Stomach (tissue), 9 donors: Measurements from ENCODE around the gene CDH26. TPM values are rescaled to one million over a fixed set of nuclear protein-coding genes. Genes with fewer than 3 reads are reported as not detected.

Experiments
- DNase-seq, 2 donors: peaks; one replicate each; pipeline versions ENCODE4 v3.0.0 to v3.0.0-alpha.2; 2013 to 2019
- H3K27ac ChIP-seq, 5 donors: fragments of 200-600 bp in 4 of 5; sonication (generic) in 4 of 5; one replicate each; pipeline ENCODE4 v1.5.1; 2013 to 2019; ENCODE audit warnings: mild to moderate bottlenecking in 1 of 5, moderate library complexity in 1 of 5
- H3K27me3 ChIP-seq, 3 donors: fragments of 200-600 bp; sonication (generic); one replicate each; pipeline ENCODE4 v1.5.1; 2017 to 2019; ENCODE audit warnings: mixed run types in 1 of 3
- H3K36me3 ChIP-seq, 4 donors: fragments of 200-600 bp; sonication (generic); 1 replicate in 3 of 4; 2 replicates in 1 of 4; pipeline ENCODE4 v1.5.1; 2016 to 2019
- H3K4me1 ChIP-seq, 4 donors: fragments of 200-600 bp; sonication (generic); one replicate each; pipeline ENCODE4 v1.5.1; 2016 to 2019
- H3K4me3 ChIP-seq, 4 donors: fragments of 200-600 bp; sonication (generic) in 3 of 4; one replicate each; pipeline ENCODE4 v1.5.1; 2016 to 2019; ENCODE audit warnings: mild to moderate bottlenecking in 1 of 4
- H3K9me3 ChIP-seq, 4 donors: fragments of 200-600 bp; sonication (generic); one replicate each; pipeline ENCODE4 v1.5.1; 2016 to 2019
- EP300 ChIP-seq: sonication (generic); formaldehyde crosslinking; IDR thresholded peaks from one replicate; pipeline ENCODE4 v1.6.1; 2017; ENCODE audit warnings: antibody characterized with exemption
- POLR2A ChIP-seq, 4 donors: fragments of 450-650 bp; IDR thresholded peaks; one replicate each; pipeline ENCODE4 v1.6.1; 2016; ENCODE audit warnings: antibody characterized with exemption in 4 of 4, control low read depth in 2 of 4, mild to moderate bottlenecking in 1 of 4, moderate library complexity in 1 of 4
- POLR2AphosphoS5 ChIP-seq, 3 donors: sonication (generic); formaldehyde crosslinking; IDR thresholded peaks; one replicate each; pipeline ENCODE4 v1.6.1; 2016; ENCODE audit warnings: antibody characterized with exemption in 3 of 3
- WGBS, 5 donors: extraction: QIAGEN DNeasy Blood & Tissue Kit in 3 of 5; methylation state at CpG; one replicate each; pipeline versions ENCODE4 v1.1.5 to v1.1.7; 2013 to 2018; 5-methylcytosine and 5-hydroxymethylcytosine counted together
- intact Hi-C: fragments of 100-400 bp; cut with DNase I; formaldehyde crosslinking; loops from one replicate; pipeline ENCODE4 v1.15.1; 2023; ENCODE audit warnings: low total_unique reads
- polyA plus RNA-seq, 3 donors: library from polyadenylated mRNA; stranded (reverse); fragments of 200-250 nt; gene quantifications; one replicate each; pipeline ENCODE4 v1.2.3, GENCODE V29; 2013
- total RNA-seq, 5 donors: library from RNA; depleted of rRNA; stranded (reverse); fragments of >200 nt; gene quantifications; one replicate each; pipeline versions ENCODE4 v1.1.0 to v1.2.3, GENCODE V29; 2014 to 2016
- TF ChIP-seq, protein P1 (sequence below), 7 experiments: fragments of 450-650 bp in 4 of 7; fragments of 200-600 bp in 3 of 7; sonication (generic) in 3 of 7; IDR thresholded peaks; one replicate each; pipeline ENCODE4 v1.5.1; 2016 to 2019; ENCODE audit warnings: antibody characterized with exemption in 7 of 7, control low read depth in 2 of 7, mild to moderate bottlenecking in 1 of 7
- donor health status: healthy with polysubstance abuse.
- donor health status: Bipolar disorder and iron deficiency.
- donor health status: healthy.

Gene CDH26
- total and polyA plus RNA-seq, 8 donors: 0.25 to 116 (median 5.8) TPM; not detected in 1

DNA sequence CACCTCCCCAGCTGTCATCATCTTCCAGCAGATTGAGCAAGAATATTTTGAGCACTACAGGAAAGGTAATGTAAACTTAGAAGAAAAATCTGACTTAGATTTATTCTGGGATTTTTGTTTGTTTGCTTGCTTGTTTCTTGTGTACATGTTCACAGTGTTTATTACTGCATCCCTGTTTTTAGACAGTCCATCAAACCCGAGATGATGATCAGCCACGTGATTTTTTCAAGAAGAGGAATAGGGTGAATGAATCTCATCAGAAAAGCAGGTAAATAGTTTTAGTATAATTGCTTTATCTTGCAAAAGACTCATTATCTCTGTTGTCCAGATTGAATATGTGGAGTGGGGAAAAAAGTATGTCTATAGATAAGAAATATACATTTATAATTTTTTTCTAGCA is 16.0 kb upstream of the CDH26 start:
- TF ChIP-seq EP300 (no peak), POLR2A (IDR thresholded peaks at IDR 0.05) (no peak), POLR2AphosphoS5 (IDR thresholded peaks at IDR 0.05) (no peak)
- TF ChIP-seq, protein P1, sequence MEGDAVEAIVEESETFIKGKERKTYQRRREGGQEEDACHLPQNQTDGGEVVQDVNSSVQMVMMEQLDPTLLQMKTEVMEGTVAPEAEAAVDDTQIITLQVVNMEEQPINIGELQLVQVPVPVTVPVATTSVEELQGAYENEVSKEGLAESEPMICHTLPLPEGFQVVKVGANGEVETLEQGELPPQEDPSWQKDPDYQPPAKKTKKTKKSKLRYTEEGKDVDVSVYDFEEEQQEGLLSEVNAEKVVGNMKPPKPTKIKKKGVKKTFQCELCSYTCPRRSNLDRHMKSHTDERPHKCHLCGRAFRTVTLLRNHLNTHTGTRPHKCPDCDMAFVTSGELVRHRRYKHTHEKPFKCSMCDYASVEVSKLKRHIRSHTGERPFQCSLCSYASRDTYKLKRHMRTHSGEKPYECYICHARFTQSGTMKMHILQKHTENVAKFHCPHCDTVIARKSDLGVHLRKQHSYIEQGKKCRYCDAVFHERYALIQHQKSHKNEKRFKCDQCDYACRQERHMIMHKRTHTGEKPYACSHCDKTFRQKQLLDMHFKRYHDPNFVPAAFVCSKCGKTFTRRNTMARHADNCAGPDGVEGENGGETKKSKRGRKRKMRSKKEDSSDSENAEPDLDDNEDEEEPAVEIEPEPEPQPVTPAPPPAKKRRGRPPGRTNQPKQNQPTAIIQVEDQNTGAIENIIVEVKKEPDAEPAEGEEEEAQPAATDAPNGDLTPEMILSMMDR (IDR thresholded peaks at IDR 0.05): no peak
- H3K27ac ChIP-seq: peak overlapping the region in 1 of 5 donors; percentile 94
- DNase-seq: no peak
- WGBS, 5 donors: 76 to 86% (median 77%) methylated on average over 2 of the region's 2 CpGs
- H3K36me3 ChIP-seq: peaks cover 13 to 39% (median 32%) of the 10 kb centered on the region in 4 donors
- intact Hi-C loops: no loop called here
- H3K27me3 ChIP-seq: no peaks in the 10 kb centered on the region
- no peaks in the 10 kb centered on the region for H3K9me3 ChIP-seq
- H3K4me1 ChIP-seq: peaks cover 29 to 58% (median 41%) of the 10 kb centered on the region in 4 donors
- H3K4me3 ChIP-seq: no peak overlapping the region

DNA sequence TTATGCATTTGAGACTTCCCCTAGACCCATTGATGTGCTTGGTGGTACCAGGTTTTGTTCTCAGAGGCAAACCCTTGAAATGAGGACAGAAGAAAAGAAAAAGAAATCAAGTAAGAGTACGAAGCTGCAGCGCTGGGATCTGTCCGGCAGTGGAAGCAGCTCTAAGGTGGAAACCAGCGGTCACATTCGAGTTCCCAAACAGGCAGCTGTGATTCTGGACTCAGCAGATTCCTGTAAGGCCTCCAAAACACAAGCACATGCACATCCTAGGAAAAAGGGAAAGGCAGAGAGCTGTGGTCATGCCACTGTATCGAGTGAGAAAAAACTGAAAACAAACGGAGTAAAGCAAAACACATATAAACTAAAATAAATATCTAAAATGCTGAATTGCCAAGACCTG is 13.5 kb upstream of the CDH26 start:
- DNase-seq: no peak
- peaks cover 8 to 61% (median 23%) of the 10 kb centered on the region in 4 donors for H3K4me1 ChIP-seq
- H3K9me3 ChIP-seq: no peaks in the 10 kb centered on the region
- no peak overlapping the region for H3K4me3 ChIP-seq
- H3K27ac ChIP-seq: no peak overlapping the region
- 84 to 96% (median 88%) methylated on average over 7 of the region's 7 CpGs for WGBS, 5 donors
- H3K27me3 ChIP-seq: no peaks in the 10 kb centered on the region
- TF ChIP-seq POLR2AphosphoS5 (IDR thresholded peaks at IDR 0.05) (no peak), EP300 (no peak), POLR2A (IDR thresholded peaks at IDR 0.05) (no peak)
- TF ChIP-seq, protein P1 (IDR thresholded peaks at IDR 0.05): no peak
- peaks cover 13 to 40% (median 32%) of the 10 kb centered on the region in 4 donors for H3K36me3 ChIP-seq
- intact Hi-C loops: no loop called here

GRCh38 chr20:59945175-59945574 is 13.0 kb upstream of the CDH26 start:
- no peaks in the 10 kb centered on the region for H3K9me3 ChIP-seq
- peaks cover 13 to 42% (median 33%) of the 10 kb centered on the region in 4 donors for H3K36me3 ChIP-seq
- no peak for DNase-seq
- no peaks in the 10 kb centered on the region for H3K27me3 ChIP-seq
- H3K4me1 ChIP-seq: peaks cover 8 to 63% (median 23%) of the 10 kb centered on the region in 4 donors
- no peak overlapping the region for H3K27ac ChIP-seq
- intact Hi-C loops: no loop called here
- H3K4me3 ChIP-seq: no peak overlapping the region
- WGBS, 5 donors: 62 to 70% (median 65%) methylated on average over 3 of the region's 3 CpGs
- TF ChIP-seq EP300: no peak
- TF ChIP-seq, protein P1 (IDR thresholded peaks at IDR 0.05): no peak
- TF ChIP-seq POLR2A (IDR thresholded peaks at IDR 0.05): no peak
- no peak for TF ChIP-seq POLR2AphosphoS5 (IDR thresholded peaks at IDR 0.05)

GRCh38 chr20:59945731-59946130 is 12.5 kb upstream of the CDH26 start:
- Histone ChIP-seq H3K27me3 (no peaks in the 10 kb centered on the region), H3K36me3 (peaks cover 13 to 42% (median 36%) of the 10 kb centered on the region in 4 donors), H3K4me3 (no peak overlapping the region), H3K27ac (no peak overlapping the region), H3K4me1 (peaks cover 8 to 63% (median 23%) of the 10 kb centered on the region in 4 donors), H3K9me3 (no peaks in the 10 kb centered on the region)
- DNase-seq: no peak
- 78 to 95% (median 92%) methylated on average over 2 of the region's 2 CpGs for WGBS, 5 donors
- TF ChIP-seq POLR2AphosphoS5 (IDR thresholded peaks at IDR 0.05): no peak
- TF ChIP-seq EP300: no peak
- no peak for TF ChIP-seq POLR2A (IDR thresholded peaks at IDR 0.05)
- TF ChIP-seq, protein P1 (IDR thresholded peaks at IDR 0.05): no peak
- intact Hi-C loops: no loop called here
